Smooth muscle cell of the brain vasculature (primary cell): ENCODE measurements around the gene DLD.
"Not testable (repeated sequence)": the region's sequence is repeated elsewhere in the genome, so short reads cannot be mapped to it uniquely, and the experiment has no call there.

Source experiments
- DNase-seq: peaks from one replicate; pipeline ENCODE4 v3.0.0-alpha.2; 2012; ENCODE audit warnings: low read depth, low spot score

Gene DLD

DNA sequence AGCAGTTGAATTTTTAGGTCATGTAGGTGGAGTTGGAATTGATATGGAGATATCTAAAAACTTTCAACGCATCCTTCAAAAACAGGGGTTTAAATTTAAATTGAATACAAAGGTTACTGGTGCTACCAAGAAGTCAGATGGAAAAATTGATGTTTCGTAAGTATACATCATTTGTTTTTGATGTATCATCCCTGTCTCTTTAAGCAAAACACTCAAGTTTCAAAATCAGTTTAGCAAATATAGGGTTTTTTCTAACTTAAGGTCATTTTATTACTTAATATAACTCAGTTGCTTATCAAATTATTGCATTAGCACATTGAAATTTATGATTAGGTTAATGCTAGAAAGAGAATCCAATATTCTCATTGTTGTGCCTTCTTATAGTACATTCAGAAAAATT, 24.6 kb downstream of the DLD start:
- no peak for DNase-seq

DNA sequence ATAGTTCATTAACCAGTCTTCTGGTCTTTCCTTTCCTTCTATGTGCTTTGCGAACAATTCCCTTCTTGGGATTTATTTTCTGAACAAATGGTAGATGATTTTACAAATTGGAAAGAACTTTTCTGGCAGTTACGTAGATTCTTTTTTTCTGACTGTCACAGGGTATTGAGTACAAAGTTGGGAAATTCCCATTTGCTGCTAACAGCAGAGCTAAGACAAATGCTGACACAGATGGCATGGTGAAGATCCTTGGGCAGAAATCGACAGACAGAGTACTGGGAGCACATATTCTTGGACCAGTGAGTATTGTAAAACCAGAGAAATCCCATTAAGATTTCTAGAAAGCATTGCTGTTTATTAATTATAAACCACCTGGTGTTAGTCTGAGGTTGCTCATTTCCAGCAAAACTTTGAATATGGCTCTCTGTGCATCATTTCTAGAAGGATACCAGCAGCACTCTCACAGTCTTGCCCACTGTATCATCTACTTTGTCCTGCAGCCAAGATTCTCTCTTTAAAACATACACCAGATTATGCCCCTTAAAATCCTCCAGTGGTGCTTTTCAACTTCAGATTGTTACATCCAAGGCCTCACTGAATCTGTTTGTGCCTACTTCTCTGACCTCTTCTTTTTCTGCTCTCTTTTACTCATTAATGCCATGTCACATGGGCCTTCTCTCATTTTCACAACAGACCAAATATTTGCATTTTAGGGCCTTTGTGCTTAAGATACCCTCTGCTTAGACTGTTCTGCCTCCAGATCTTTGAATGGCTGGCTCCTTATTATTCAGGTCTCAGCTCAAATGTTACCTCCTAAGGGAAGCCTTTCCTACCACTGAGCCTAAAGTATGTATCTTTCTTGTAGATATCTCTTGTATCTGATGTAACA, 27.0 kb downstream of the DLD start:
- DNase-seq: no peak

DNA sequence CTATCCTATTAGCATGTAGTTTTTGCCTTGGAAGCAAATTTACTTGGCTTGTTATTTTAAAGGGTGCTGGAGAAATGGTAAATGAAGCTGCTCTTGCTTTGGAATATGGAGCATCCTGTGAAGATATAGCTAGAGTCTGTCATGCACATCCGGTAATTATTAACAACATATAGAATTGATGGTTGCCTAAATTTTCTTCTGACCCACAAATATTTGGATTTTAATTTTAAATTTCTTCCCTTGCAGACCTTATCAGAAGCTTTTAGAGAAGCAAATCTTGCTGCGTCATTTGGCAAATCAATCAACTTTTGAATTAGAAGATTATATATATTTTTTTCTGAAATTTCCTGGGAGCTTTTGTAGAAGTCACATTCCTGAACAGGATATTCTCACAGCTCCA, 28.0 kb downstream of the DLD start:
- DNase-seq: no peak

DNA sequence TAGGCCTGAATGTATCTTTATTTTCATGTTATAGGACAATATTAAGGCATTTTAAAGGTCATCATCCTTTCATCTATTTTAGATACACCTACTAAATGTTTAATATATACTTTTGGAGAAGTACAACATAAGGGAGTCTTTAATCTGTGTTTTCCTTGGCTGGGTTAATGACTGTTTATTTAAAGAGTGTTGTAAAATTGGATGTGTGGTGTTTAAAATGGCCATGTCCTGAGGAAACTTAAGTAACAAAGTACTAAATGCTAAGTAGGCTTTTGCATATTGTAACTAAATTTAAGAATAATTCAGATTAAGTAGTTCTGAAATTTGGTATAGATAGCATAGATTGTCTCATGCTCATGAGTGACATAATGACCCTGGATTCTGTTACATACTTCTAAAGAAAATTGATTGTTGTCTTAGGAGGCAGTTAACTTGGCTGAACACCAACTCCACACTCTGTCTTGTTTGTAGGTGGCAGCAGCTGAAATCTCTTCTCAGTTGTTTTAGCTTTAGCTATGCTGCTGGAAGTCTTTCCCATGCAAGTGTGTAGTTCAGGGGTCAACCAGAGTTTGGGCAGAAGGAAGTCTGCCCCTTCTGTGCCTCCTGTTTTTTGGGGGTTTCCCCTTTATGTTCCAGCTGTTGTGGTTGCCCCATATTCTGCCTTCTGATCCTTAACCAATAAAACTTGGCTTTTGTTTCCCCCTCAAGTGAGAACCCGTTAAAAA, 29.2 kb downstream of the DLD start:
- no peak for DNase-seq

DNA sequence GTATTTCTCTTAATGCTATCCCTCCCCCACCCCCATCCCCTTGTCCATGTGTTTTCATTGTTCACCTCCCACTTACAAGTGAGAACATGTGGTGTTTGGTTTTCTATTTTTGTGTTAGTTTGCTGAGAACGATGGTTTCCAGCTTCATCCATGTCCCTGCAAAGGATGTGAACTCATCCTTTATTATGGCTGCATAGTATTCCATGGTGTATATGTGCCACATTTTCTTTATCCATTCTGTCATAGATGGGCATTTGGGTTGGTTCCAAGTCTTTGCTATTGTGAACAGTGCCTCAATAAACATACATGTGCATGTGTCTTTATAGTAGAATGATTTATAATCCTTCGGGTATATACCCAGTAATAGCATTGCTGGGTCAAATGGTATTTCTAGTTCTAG, 30.8 kb downstream of the DLD start:
- DNase-seq: not testable (repeated sequence)

DNA sequence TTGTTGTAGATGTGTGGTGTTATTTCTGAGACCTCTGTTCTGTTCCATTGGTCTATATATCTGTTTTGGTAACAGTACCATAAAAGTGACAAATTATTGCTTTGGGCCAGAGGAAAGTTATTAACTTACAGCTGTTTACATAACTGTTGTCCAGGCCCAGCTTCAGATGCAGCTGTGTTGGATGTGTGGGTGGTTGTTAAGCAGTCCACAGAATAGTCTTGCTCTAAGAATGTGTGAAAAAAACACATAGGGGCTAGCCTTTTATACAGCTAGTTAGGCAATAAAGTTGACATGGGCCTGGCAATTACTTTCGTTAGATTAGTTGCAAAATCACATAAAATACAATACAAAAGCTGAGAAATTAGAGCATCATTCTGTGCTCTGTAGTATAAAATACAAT, 31.9 kb downstream of the DLD start:
- no peak for DNase-seq

DNA sequence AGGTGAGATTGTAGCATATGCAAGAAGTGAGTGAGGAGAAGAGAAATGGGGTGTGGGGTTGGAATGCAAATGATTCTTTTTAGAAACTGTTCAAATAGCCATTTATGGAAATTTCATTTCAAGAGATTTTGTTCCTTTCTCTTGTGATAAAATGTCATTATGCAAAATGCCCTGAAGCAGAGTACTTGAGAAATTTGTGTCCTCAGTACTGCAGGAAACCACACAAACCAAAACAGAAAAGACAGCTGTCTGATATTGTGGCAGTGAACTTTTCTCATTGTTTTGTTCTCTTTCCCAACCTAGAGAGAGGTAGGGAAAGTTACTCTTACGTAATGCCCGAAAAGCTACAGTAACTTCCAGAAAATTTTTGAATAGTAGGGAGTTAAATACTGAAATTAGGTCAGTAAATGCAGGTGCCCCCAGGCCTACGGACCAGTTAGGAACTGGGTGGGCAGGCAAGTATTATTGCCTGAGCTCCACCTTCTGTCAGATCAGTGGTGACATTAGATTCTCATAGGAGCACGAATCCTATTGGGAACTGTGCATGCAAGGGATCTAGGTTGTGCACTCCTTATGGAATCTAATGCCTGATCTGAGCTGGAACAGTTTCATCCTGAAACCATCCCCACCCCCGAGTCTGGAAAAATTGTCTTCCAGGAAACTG, 34.0 kb downstream of the DLD start:
- no peak for DNase-seq

DNA sequence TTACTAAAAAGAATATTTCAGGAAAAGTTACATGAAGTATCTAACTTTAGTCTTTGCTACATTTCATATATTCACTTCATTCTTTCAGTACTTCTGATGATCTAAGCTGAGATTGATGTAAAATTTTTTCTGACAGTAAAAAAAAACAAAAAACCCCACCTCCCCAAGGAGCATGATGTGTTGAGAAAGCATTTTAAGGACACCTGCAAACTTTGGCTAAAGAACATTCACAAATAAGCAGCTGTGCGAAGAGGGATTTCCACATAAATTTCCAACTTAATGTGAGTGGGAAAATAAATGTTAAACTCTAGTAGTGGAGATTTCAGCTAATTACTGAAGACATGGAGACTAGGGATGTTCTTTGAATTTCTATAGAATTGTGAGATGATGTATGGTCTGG, 35.5 kb downstream of the DLD start:
- DNase-seq: no peak

DNA sequence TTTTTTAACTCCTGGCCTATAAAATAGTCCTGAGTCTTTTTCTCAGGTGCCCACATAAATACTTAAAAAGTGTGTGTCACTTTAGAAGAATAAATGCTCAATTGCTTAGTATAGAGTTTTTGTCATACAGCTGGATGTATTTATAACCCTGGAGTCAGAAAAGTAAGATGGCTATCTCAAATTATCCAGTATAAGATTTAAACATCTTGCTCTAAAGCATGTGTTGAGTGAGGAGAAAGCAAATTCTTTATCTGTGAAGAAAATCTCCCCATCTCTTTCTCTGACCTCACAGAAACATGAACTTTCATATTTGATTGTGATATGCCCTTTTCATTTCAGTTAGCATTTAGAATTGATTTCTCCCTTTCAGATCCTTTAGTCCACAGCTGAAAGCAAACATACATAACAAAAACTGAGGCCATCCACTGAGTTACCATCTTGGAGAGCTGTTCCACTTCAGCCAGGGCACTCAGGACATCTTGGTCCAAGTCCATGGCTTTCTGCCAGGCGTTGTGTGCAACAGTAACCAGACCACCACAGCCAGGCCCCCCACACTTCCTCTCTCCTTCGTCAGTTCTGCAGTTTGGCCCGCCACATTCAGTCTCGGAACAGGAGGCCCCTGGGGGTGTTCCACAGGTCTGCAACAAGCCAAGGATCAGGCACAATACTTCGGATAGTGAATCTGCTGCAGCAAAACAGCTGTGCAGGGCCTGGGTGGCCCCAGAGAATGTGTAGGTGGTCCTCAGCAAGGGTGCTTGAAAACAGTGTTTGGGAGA, 40.9 kb downstream of the DLD start:
- no peak for DNase-seq

DNA sequence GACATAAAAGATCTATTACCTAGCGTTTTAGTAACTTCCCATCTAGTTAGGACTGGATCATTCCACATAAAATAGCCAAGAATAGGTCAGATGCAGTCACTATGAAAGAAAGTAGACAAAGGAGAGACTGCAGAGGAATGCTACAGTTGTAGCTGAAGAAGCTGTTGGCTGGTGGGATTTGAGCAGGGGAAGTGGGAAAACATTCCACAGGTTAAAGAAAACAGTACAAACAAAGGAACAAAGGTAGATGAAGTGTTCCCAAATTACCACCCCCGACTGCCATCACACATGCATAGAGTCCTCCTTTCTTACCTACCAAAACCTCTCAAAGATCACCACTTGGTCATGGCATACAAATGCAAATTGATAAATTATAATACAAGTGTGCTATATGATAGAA, 41.8 kb downstream of the DLD start:
- no peak for DNase-seq

DNA sequence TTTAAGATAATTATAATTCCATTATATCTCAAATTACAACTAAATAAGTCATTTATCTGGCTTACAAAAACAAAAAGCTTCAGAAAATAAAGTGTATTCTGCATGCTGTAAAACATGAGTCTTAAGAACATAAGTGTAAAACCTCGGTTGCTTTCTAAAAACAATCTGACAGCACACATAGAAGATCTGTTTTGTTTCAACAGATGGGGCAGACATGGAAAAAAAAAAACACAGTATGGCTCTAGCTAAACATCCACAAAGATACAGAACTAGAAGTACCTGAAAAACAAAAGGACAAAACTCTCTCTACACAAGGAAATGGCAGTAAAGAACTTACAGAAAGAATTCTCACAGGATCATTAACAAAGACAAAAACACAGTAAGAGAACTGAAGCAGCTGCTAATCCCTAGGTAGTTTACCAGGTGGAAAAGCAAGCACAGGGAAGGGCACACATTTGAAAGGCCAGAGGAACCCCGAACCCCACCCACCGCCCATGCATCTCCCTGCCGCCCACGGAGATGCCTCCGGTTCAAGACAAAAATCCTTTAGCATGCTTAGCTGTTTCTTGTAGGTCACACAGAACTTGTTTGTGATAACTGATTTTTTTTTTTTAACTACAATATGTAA, 42.5 kb downstream of the DLD start:
- DNase-seq: no peak

DNA sequence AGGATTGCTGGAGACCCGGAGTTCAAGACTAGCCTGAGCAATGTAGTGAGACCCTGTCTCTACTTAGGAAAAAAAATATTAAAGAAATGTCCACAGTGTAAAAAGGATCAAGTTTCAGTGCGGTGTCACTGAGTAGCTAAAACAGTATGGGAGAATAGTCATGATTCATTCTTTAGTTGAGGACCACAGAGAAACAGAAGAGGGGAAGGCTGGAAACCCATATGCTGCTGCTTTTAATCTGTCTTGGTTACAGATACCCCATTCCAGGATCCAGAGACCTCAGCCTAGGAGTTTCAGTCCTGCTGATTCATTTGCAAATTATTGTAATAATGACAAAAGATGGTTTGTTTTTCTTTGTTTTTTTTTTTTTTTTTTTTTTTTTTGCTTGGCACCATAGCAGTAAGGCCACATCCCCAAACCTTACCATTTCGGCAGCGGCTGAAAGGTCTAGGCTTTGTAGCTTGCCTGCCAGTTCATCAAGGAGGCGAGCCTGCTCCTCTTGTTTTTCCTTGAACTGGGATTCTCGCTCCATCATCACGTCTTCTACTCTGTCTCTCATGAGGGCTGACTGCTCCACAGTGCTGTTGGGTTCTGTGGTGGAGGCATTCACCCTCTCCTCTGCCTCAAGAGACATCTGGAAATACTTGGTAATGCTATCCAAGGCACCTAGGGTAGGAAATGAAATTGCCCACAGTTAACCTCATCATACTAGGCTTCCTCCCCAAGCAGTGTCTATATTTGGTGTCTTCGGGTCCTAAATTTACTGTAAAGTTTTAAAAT, 44.2 kb downstream of the DLD start:
- DNase-seq: no peak

DNA sequence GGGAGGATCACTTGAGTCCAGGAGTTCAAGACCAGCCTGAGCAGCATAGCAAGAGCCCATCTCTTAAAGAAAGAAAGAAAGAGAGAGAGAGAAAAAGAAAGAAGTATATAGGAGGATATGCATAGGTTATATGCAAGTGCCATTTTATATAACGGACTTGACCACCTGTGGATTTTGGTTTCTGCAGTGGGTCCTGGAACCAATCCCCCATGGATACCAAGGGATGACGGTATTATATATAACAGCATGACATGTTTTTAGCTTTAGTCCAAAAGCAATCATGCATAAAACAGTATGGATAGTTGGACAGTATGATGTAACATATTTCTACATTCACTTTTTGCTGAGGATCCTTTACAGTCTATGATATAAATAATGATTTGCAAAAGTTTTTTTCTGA, 45.3 kb downstream of the DLD start:
- DNase-seq: no peak

DNA sequence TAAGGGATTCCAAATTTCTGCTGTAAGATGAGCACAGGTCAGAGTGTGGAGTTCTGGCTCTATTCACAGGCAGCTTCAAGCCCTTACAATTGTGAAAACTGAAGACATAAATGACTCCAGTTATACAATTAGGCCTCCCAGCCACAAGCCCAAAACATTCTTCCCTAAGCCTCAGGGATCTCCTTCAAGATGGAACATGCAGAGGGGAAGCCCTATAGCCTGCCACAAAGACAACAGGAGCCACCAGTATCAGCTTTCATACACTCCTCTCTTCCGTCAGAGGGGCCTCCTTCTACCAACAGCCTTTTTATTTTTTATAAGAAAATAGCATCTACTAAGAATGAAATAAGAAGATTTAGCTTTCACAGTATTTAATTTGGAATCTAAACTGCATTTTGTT, 46.5 kb downstream of the DLD start:
- no peak for DNase-seq

DNA sequence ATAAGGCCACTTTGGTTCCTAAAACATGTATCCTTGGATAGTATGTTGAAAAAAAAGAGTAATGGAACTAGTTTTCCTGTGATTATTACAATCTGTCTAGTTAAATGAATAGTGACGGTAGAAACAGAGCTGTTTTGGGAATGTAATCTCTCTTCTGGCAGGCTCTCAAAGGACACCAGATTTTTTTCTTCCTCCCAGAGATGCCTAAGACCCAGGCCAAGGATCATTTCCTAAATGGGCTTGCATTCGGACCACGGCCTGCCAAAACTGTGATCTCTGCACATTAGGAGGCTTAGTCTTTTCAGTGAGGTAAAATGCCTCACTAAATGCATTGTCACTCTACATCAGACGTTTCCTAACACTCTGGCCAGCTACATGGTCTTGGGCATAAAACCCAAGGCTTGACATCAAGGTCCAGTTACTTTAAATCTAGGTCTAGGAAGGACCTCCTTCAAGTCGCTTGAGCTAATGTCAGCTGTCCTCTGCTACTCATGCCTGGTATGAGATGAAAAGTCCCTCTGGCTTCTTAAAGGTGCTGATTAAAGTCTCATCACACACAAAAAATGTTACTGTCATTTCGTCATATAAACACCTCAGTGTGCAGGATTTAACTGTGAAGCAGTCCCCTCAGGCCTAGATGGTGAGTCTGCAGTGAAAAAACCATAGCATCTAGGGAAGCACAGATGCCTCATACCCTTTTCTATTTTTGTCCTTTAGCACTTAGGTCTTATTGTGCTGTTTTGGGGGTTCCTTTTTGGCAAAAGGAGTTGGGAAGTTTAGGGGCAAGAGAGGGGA, 47.7 kb downstream of the DLD start:
- DNase-seq: no peak

DNA sequence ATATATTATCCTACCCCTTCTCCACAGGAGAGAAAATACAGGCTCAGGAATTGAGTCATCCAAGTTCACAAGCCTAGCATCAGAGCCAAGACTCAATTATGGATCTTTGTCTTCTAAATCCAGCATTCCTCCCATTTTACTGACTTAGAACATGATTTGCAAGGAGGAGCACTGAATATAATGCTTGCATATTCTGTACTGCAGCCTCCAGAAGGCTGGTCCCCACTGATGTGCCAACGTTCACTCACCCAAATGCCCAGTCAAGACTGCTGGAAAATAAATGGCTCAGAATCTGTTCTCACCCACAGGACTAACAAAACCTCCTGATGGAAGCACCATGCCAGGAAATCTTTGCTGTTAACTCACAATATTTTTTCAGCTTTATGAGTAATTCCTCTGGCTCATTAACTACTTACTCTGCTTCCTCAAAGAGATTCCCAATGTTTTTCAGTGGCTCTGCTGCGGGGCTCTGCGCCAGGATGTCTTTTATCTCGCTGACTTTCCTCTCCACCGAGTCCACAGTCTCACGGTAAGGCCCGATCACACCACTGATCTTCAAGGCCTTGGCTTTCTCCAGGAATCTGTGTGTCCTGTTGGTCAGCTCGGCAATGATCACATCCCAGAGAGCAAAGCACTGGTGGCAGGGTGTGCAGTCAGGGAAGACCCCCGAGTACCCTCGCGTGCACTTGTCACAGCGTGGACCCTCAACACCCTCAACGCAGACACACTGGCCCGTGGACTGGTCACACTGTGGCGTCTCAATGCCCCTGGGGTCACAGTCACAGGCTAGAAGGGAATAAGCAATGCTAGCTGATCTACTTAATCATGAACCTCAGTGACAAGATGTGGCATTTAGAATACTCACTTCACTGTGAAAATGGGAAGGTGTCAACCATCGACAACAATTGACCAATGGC, 48.8 kb downstream of the DLD start:
- no peak for DNase-seq

DNA sequence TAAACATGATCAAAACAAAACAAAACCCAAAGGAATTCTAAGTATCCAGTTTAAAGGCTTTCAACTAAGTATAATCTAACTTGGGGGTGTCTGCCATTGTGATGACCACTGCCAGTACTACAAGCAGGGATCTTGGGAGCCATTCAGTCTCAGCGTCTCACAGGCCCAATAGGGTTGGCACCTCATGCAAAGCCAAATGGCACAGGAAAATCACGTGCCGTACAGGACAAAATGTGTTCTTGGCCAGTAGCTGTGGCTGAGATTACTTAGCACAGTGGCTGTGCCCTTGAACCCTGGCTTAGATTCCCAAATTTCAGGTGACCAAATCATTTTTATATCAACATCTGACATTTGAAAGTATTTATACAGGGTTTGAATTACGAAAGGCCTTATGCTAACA, 50.0 kb downstream of the DLD start:
- no peak for DNase-seq

DNA sequence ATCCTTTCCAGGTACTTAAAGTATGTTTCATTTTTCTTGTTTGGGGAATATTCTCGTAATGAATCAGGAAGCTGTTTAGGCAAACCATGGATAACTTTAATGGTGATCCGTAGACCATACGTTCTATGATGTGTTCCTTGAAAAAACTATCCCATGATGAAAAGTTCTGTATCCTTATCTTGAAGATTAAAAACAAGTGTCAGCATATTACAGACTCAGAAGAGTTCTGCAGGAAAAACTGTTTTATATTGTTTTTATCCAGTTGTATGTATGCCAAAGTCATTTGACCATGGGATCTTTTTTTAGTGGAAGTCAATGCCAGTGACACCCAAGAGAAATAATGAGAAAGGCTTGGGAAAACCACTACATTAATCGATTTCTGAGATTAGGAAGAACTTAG, 52.0 kb downstream of the DLD start:
- DNase-seq: no peak
